ENCODE measurements around the gene GDNF. TPM values are rescaled to one million over a fixed set of nuclear protein-coding genes. Genes with fewer than 3 reads are reported as not detected.
"Not testable (repeated sequence)": the region's sequence is repeated elsewhere in the genome, so short reads cannot be mapped to it uniquely, and the experiment has no call there.

GDNF gene
- polyA plus RNA-seq, 6 donors from 2014 or later: not detected

GRCh38 chr5:37781409-37781808, 58.4 kb downstream of the GDNF start:
- H3K4me3 Mint-ChIP-seq; ATAC-seq (ENCODE audit: low read depth in 2 of 2); H3K27ac Mint-ChIP-seq; DNase-seq; H3K4me1 Mint-ChIP-seq: not testable (repeated sequence)
- peaks cover 0 to 16% (median 12%) of the 10 kb centered on the region in 3 donors for H3K27me3 Mint-ChIP-seq
- peaks cover 0 to 12% of the 10 kb centered on the region in 2 donors for H3K36me3 Mint-ChIP-seq
- H3K9me3 Mint-ChIP-seq: peaks cover 0 to 10% (median 8%) of the 10 kb centered on the region in 7 donors

- H3K27me3 Mint-ChIP-seq: peaks cover 0 to 7% (median 5%) of the 10 kb centered on the region in 3 donors
- H3K4me1 Mint-ChIP-seq: no peaks in the 10 kb centered on the region
- ATAC-seq (ENCODE audit: low read depth in 2 of 2) (no peak), DNase-seq (no peak)
- no peak overlapping the region for H3K4me3 Mint-ChIP-seq
- peaks cover 0 to 8% of the 10 kb centered on the region in 2 donors for H3K36me3 Mint-ChIP-seq
- no peak overlapping the region for H3K27ac Mint-ChIP-seq
- peaks cover 4 to 30% (median 13%) of the 10 kb centered on the region in 7 donors for H3K9me3 Mint-ChIP-seq
These were observed 62.3 kb downstream of the GDNF start for GRCh38 chr5:37777432-37778130.

- H3K4me1 Mint-ChIP-seq: no peaks in the 10 kb centered on the region
- no peak overlapping the region for H3K4me3 Mint-ChIP-seq
- H3K27me3 Mint-ChIP-seq: peaks cover 0 to 7% (median 5%) of the 10 kb centered on the region in 3 donors
- peak overlapping the region in 2 of 6 donors; percentile 33 to 48 for H3K27ac Mint-ChIP-seq
- H3K9me3 Mint-ChIP-seq: peaks cover 4 to 35% (median 13%) of the 10 kb centered on the region in 7 donors
- DNase-seq: no peak
- no peak for ATAC-seq (ENCODE audit: low read depth in 2 of 2)
- H3K36me3 Mint-ChIP-seq: peaks cover 0 to 8% of the 10 kb centered on the region in 2 donors
These were observed 63.0 kb downstream of the GDNF start for GRCh38 chr5:37776826-37777225.

GRCh38 chr5:37774912-37775483, 64.8 kb downstream of the GDNF start:
- ATAC-seq (ENCODE audit: low read depth in 2 of 2) (no peak), DNase-seq (peak; percentile 2)
- Mint-ChIP-seq H3K27ac (no peak overlapping the region), H3K27me3 (peaks cover 3 to 7% (median 5%) of the 10 kb centered on the region in 3 donors), H3K4me1 (no peaks in the 10 kb centered on the region), H3K9me3 (peaks cover 4 to 37% (median 13%) of the 10 kb centered on the region in 7 donors), H3K36me3 (peaks cover 0 to 8% of the 10 kb centered on the region in 2 donors), H3K4me3 (peak overlapping the region in 1 of 8 donors; percentile 1)

- ATAC-seq (ENCODE audit: low read depth in 2 of 2) (no peak), DNase-seq (no peak)
- Mint-ChIP-seq H3K27me3 (peaks cover 5 to 10% (median 7%) of the 10 kb centered on the region in 3 donors), H3K4me1 (no peaks in the 10 kb centered on the region), H3K27ac (no peak overlapping the region), H3K36me3 (peaks cover 0 to 8% of the 10 kb centered on the region in 2 donors), H3K4me3 (no peak overlapping the region), H3K9me3 (peaks cover 4 to 37% (median 13%) of the 10 kb centered on the region in 7 donors)
These were observed 66.0 kb downstream of the GDNF start for GRCh38 chr5:37773809-37774208.

GRCh38 chr5:37772255-37772654, 67.6 kb downstream of the GDNF start:
- peaks cover 0 to 8% of the 10 kb centered on the region in 2 donors for H3K36me3 Mint-ChIP-seq
- H3K27me3 Mint-ChIP-seq: peaks cover 1 to 10% (median 7%) of the 10 kb centered on the region in 3 donors
- H3K4me1 Mint-ChIP-seq: no peaks in the 10 kb centered on the region
- H3K9me3 Mint-ChIP-seq: peaks cover 4 to 37% (median 13%) of the 10 kb centered on the region in 7 donors
- no peak overlapping the region for H3K27ac Mint-ChIP-seq
- no peak overlapping the region for H3K4me3 Mint-ChIP-seq
- DNase-seq (no peak), ATAC-seq (ENCODE audit: low read depth in 2 of 2) (no peak)

GRCh38 chr5:37771731-37772130, 68.1 kb downstream of the GDNF start:
- Mint-ChIP-seq H3K27me3 (peaks cover 0 to 10% (median 7%) of the 10 kb centered on the region in 3 donors), H3K9me3 (peaks cover 4 to 37% (median 13%) of the 10 kb centered on the region in 7 donors), H3K36me3 (peaks cover 0 to 8% of the 10 kb centered on the region in 2 donors), H3K4me1 (no peaks in the 10 kb centered on the region), H3K27ac (no peak overlapping the region), H3K4me3 (no peak overlapping the region)
- no peak for DNase-seq
- ATAC-seq (ENCODE audit: low read depth in 2 of 2): no peak

- Mint-ChIP-seq H3K27ac (no peak overlapping the region), H3K36me3 (peaks cover 0 to 8% of the 10 kb centered on the region in 2 donors), H3K4me3 (no peak overlapping the region), H3K4me1 (no peaks in the 10 kb centered on the region), H3K9me3 (peaks cover 4 to 36% (median 13%) of the 10 kb centered on the region in 7 donors), H3K27me3 (peaks cover 0 to 10% (median 7%) of the 10 kb centered on the region in 3 donors)
- DNase-seq (no peak), ATAC-seq (ENCODE audit: low read depth in 2 of 2) (no peak)
These were observed 68.6 kb downstream of the GDNF start for GRCh38 chr5:37771203-37771611.

- Mint-ChIP-seq H3K4me1 (no peaks in the 10 kb centered on the region), H3K9me3 (peaks cover 4 to 32% (median 12%) of the 10 kb centered on the region in 7 donors), H3K36me3 (peaks cover 0 to 8% of the 10 kb centered on the region in 2 donors), H3K27me3 (peaks cover 0 to 10% (median 7%) of the 10 kb centered on the region in 3 donors), H3K27ac (no peak overlapping the region), H3K4me3 (no peak overlapping the region)
- DNase-seq (no peak), ATAC-seq (ENCODE audit: low read depth in 2 of 2) (no peak)
These were observed 69.1 kb downstream of the GDNF start for GRCh38 chr5:37770786-37771185.

- DNase-seq: no peak
- H3K9me3 Mint-ChIP-seq: peaks cover 0 to 23% (median 6%) of the 10 kb centered on the region in 7 donors
- no peaks in the 10 kb centered on the region for H3K4me1 Mint-ChIP-seq
- H3K27me3 Mint-ChIP-seq: peaks cover 0 to 10% (median 7%) of the 10 kb centered on the region in 3 donors
- H3K36me3 Mint-ChIP-seq: peaks cover 0 to 2% of the 10 kb centered on the region in 2 donors
- H3K27ac Mint-ChIP-seq: no peak overlapping the region
- peak overlapping the region in 1 of 8 donors; percentile 13 for H3K4me3 Mint-ChIP-seq
- ATAC-seq (ENCODE audit: low read depth in 2 of 2): no peak
These were observed 70.0 kb downstream of the GDNF start for GRCh38 chr5:37769840-37770239.

- no peak for DNase-seq
- Mint-ChIP-seq H3K27ac (peak overlapping the region in 1 of 6 donors; percentile 8), H3K36me3 (no peaks in the 10 kb centered on the region), H3K9me3 (peaks cover 0 to 21% (median 6%) of the 10 kb centered on the region in 7 donors), H3K27me3 (peaks cover 0 to 10% (median 7%) of the 10 kb centered on the region in 3 donors), H3K4me3 (no peak overlapping the region), H3K4me1 (no peaks in the 10 kb centered on the region)
- no peak for ATAC-seq (ENCODE audit: low read depth in 2 of 2)
These were observed 70.7 kb downstream of the GDNF start for GRCh38 chr5:37769108-37769507.

GRCh38 chr5:37768371-37768770, 71.5 kb downstream of the GDNF start:
- peaks cover 0 to 10% (median 7%) of the 10 kb centered on the region in 3 donors for H3K27me3 Mint-ChIP-seq
- H3K36me3 Mint-ChIP-seq: no peaks in the 10 kb centered on the region
- no peak for ATAC-seq (ENCODE audit: low read depth in 2 of 2)
- no peak for DNase-seq
- peaks cover 0 to 15% (median under 1%) of the 10 kb centered on the region in 7 donors for H3K9me3 Mint-ChIP-seq
- no peak overlapping the region for H3K27ac Mint-ChIP-seq
- no peaks in the 10 kb centered on the region for H3K4me1 Mint-ChIP-seq
- no peak overlapping the region for H3K4me3 Mint-ChIP-seq

GRCh38 chr5:37767961-37768360, 71.9 kb downstream of the GDNF start:
- Mint-ChIP-seq H3K36me3 (no peaks in the 10 kb centered on the region), H3K27ac (no peak overlapping the region), H3K4me1 (no peaks in the 10 kb centered on the region), H3K27me3 (peaks cover 0 to 10% (median 3%) of the 10 kb centered on the region in 3 donors), H3K9me3 (peaks cover 0 to 11% (median 0%) of the 10 kb centered on the region in 7 donors), H3K4me3 (no peak overlapping the region)
- DNase-seq (no peak), ATAC-seq (ENCODE audit: low read depth in 2 of 2) (no peak)

GRCh38 chr5:37767251-37767650, 72.6 kb downstream of the GDNF start:
- Mint-ChIP-seq H3K27ac (no peak overlapping the region), H3K4me1 (no peaks in the 10 kb centered on the region), H3K36me3 (no peaks in the 10 kb centered on the region), H3K4me3 (no peak overlapping the region), H3K9me3 (peaks cover 0 to 4% (median 0%) of the 10 kb centered on the region in 7 donors), H3K27me3 (peaks cover 0 to 10% (median 0%) of the 10 kb centered on the region in 3 donors)
- ATAC-seq (ENCODE audit: low read depth in 2 of 2): no peak
- DNase-seq: no peak

Data from naive B cell (primary cell).